Aorta (tissue), 5 donors: ENCODE data around the gene AQP9. TPM values are rescaled to one million over a fixed set of nuclear protein-coding genes. Genes with fewer than 3 reads are reported as not detected.

Experiments used
- ATAC-seq: fragments of 200-7000 bp; cut with Tn5 transposase; one replicate; pipeline ENCODE4 v1.9.1; 2022; ENCODE audit warnings: moderate library complexity; ENCODE audit not compliant: low FRiP score
- DNase-seq, 2 donors: peaks; one replicate each; pipeline ENCODE4 v3.0.0-alpha.2; 2020
- H3K27ac ChIP-seq, 2 donors: one replicate each; pipeline ENCODE4 v1.5.1; 2013; ENCODE audit warnings: low read length in 2 of 2, mild to moderate bottlenecking in 2 of 2, moderate library complexity in 2 of 2, control low read depth in 1 of 2, inconsistent platforms in 1 of 2, low read depth in 1 of 2
- H3K27me3 ChIP-seq, 2 donors: one replicate each; pipeline ENCODE4 v1.6.1; 2013; ENCODE audit warnings: control low read depth in 1 of 2, low read length in 1 of 2, mild to moderate bottlenecking in 1 of 2, moderate library complexity in 1 of 2; ENCODE audit not compliant: insufficient read depth in 2 of 2, control insufficient read depth in 1 of 2
- H3K36me3 ChIP-seq, 2 donors: one replicate each; pipeline ENCODE4 v1.6.1; 2013; ENCODE audit warnings: control low read depth in 1 of 2, low read length in 1 of 2, mild to moderate bottlenecking in 1 of 2; ENCODE audit not compliant: insufficient read depth in 2 of 2, control insufficient read depth in 1 of 2
- H3K4me1 ChIP-seq, 2 donors: one replicate each; pipeline ENCODE4 v1.6.1; 2013; ENCODE audit warnings: low read length in 2 of 2, control low read depth in 1 of 2, mild to moderate bottlenecking in 1 of 2, moderate library complexity in 1 of 2; ENCODE audit not compliant: insufficient read depth in 2 of 2, control insufficient read depth in 1 of 2
- H3K4me3 ChIP-seq, 2 donors: one replicate each; pipeline ENCODE4 v1.5.1; 2013; ENCODE audit warnings: low read length in 2 of 2, control low read depth in 1 of 2, mild to moderate bottlenecking in 1 of 2
- H3K9me3 ChIP-seq: one replicate; pipeline ENCODE4 v1.6.1; 2013; ENCODE audit warnings: mild to moderate bottlenecking, low read length; ENCODE audit not compliant: control insufficient read depth
- WGBS, 2 donors: extraction: QIAGEN DNeasy Blood & Tissue Kit; methylation state at CpG; one replicate each; pipeline ENCODE4 v1.1.7; 2013; 5-methylcytosine and 5-hydroxymethylcytosine counted together
- intact Hi-C, 2 donors: fragments of 100-400 bp; cut with DNase I; formaldehyde crosslinking; loops; one replicate each; pipeline versions ENCODE4 v1.14.2 to v1.15.0; 2022
- polyA plus RNA-seq, 2 donors: library from polyadenylated mRNA; stranded (reverse); fragments of 200-250 nt; gene quantifications; one replicate each; pipeline ENCODE4 v1.2.3, GENCODE V29; 2013
- total RNA-seq, 2 donors: library from RNA; stranded (reverse); fragmentation: NEBNext Ultra II Directional; extraction: Animal tissue kit (Norgen Biotek cat#: 25700); gene quantifications; one replicate each; pipeline ENCODE4 v1.2.1, GENCODE V29; 2021
- donor health status: healthy with polysubstance abuse.
- donor health status: Bipolar disorder and iron deficiency.
- donor health status: DM: no; HTN: no; CAD: no.
- donor health status: DM: no; HTN: no; CAD: no.
- donor health status: DM: yes; HTN: yes; CAD: no.

The AQP9 gene
- total and polyA plus RNA-seq, 4 donors: 0.59 to 7.9 (median 2.7) TPM

DNA sequence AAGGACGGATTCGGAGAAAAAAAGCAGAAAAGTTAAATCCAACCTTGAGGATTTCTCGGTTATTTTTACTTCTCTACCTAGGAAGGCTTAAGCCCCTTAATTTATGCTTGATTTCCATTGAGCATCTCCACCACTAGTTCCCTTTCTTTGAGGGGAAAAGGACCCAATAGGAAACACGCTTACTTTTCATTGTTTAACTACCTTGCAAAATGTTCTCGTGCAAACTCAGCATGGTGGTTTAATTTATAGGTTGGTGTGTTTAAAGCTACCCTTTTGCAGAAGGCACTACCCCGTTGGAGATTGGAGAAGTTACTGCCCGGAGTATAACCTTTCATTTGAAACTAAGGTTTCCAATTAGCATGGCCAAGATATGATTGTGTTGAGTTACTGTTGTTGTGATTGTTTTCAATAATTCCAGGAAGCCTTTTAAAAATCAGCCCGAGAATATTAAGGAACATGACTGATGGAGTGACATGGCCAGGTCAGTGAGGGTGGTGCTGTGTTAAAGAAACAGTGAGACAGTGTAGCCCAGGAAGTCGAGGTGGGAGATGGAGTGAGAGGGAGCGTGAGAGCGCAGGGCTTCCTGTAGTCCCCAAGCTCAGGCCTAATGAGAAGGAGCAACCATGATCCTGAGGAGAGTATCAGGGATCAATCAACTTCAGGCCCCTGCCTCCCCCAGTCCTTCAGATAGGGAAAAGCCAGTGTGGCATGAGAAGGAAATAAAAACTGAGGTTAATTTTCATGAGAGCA lies 76.6 kb downstream of the AQP9 start:
- no peak for ATAC-seq

GRCh38 chr15:58217460-58217859 lies 79.3 kb downstream of the AQP9 start:
- intact Hi-C loops: no loop called here
- WGBS, 2 donors: 91 to 96% methylated on average over 4 of the region's 4 CpGs

More for the DNA sequence above, 76.6 kb downstream of the AQP9 start:
- DNase-seq: no peak
- intact Hi-C loops: no loop called here
- Histone ChIP-seq H3K36me3 (no peaks in the 10 kb centered on the region), H3K27me3 (no peaks in the 10 kb centered on the region), H3K9me3 (no peaks in the 10 kb centered on the region), H3K4me3 (no peak overlapping the region), H3K4me1 (no peaks in the 10 kb centered on the region), H3K27ac (no peak overlapping the region)
- WGBS, 2 donors: 80 to 84% methylated on average over 11 of the region's 11 CpGs

GRCh38 chr15:58221591-58222241 lies 83.5 kb downstream of the AQP9 start:
- 56 to 58% methylated on average over 3 of the region's 3 CpGs for WGBS, 2 donors
- H3K36me3 ChIP-seq: no peaks in the 10 kb centered on the region
- H3K4me3 ChIP-seq: no peak overlapping the region
- H3K27me3 ChIP-seq: no peaks in the 10 kb centered on the region
- no peaks in the 10 kb centered on the region for H3K9me3 ChIP-seq
- intact Hi-C loops: no loop called here
- H3K4me1 ChIP-seq: peaks cover 0 to 2% of the 10 kb centered on the region in 2 donors
- no peak overlapping the region for H3K27ac ChIP-seq
- DNase-seq (no peak), ATAC-seq (peak; percentile 50)

More at GRCh38 chr15:58217460-58217859, 79.3 kb downstream of the AQP9 start:
- Histone ChIP-seq H3K4me3 (no peak overlapping the region), H3K27me3 (no peaks in the 10 kb centered on the region), H3K27ac (no peak overlapping the region), H3K36me3 (no peaks in the 10 kb centered on the region), H3K9me3 (no peaks in the 10 kb centered on the region), H3K4me1 (no peaks in the 10 kb centered on the region)
- ATAC-seq (no peak), DNase-seq (no peak)

DNA sequence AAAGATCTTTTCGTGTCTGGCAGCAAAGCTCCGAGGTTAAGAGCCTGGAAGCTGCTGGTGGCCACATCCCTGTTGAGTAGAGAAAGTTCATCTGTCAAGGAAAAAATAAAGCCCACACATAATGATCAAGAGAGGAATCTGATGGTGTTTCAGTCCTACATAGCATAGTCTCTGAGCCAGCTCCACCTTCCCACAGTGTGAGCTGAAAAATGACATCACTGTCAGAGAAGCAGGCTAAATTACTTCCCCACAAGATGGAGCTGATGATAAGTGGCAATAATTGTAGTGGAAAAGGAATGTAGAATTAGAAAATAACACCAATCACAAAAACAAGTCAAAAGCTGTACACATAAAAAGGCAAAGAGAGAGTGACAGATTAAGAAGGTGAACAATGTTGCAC lies 84.5 kb downstream of the AQP9 start:
- 75 to 81% methylated on average over 2 of the region's 2 CpGs for WGBS, 2 donors
- Histone ChIP-seq H3K27me3 (no peaks in the 10 kb centered on the region), H3K4me3 (no peak overlapping the region), H3K27ac (no peak overlapping the region), H3K9me3 (no peaks in the 10 kb centered on the region), H3K4me1 (peaks cover 0 to 2% of the 10 kb centered on the region in 2 donors), H3K36me3 (no peaks in the 10 kb centered on the region)
- DNase-seq (no peak), ATAC-seq (no peak)
- intact Hi-C loops: no loop called here

GRCh38 chr15:58223432-58223831 lies 85.3 kb downstream of the AQP9 start:
- no peaks in the 10 kb centered on the region for H3K27me3 ChIP-seq
- WGBS, 2 donors: 88 to 90% methylated on average over 3 of the region's 3 CpGs
- ATAC-seq (no peak), DNase-seq (no peak)
- H3K9me3 ChIP-seq: no peaks in the 10 kb centered on the region
- H3K4me1 ChIP-seq: peaks cover 0 to 2% of the 10 kb centered on the region in 2 donors
- H3K4me3 ChIP-seq: no peak overlapping the region
- intact Hi-C loops: no loop called here
- no peaks in the 10 kb centered on the region for H3K36me3 ChIP-seq
- H3K27ac ChIP-seq: no peak overlapping the region

- intact Hi-C loops: no loop called here
- Histone ChIP-seq H3K4me3 (no peak overlapping the region), H3K36me3 (no peaks in the 10 kb centered on the region), H3K27ac (no peak overlapping the region), H3K9me3 (no peaks in the 10 kb centered on the region), H3K27me3 (no peaks in the 10 kb centered on the region), H3K4me1 (peaks cover 0 to 4% of the 10 kb centered on the region in 2 donors)
- whole genome bisulfite sequencing, 2 donors: 75 to 93% methylated on average over 2 of the region's 2 CpGs
- DNase-seq (no peak), ATAC-seq (no peak)
Measured at GRCh38 chr15:58224068-58224467, 85.9 kb downstream of the AQP9 start.

DNA sequence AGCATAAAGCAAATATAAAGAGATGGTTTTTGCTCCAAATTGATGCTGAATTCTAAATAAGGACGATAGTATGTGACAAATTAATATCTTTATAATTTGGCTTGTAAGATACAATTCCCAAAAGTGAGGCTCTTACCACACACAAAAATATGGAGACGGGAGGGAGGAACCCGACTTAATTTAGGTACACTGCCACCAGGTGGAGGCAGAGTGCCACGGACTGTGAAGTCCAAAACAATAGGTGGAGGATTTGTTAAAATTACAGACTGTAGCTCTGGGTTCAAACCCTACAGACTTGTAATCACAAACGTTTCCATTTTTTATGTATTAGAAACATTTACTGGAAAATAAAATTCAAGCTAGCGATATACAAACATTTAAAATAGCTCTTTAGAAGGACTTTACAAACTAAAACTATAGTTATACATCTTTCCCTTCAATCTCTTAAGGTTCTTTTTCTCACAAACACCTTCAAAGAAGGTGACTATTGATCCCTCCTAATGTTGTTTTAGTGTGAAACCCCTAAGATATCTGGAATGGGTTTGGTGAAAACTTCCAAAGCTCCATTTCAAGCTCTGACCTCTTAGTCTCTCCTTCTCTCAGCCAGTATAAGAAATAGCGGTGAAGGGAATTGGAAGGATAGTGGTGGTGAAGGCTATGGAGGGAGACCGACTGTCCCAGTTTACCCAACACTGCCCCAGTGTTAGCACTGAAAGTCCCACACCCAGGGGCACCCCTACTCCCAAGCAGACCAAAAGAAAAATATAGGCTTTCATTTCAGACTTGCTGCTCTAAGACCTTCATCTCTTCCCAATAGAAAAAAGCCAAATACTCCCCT lies 89.7 kb downstream of the AQP9 start:
- Histone ChIP-seq H3K9me3 (no peaks in the 10 kb centered on the region), H3K36me3 (no peaks in the 10 kb centered on the region), H3K27ac (no peak overlapping the region), H3K27me3 (no peaks in the 10 kb centered on the region), H3K4me3 (no peak overlapping the region), H3K4me1 (peaks cover 3 to 4% of the 10 kb centered on the region in 2 donors)
- ATAC-seq: peak; percentile 69
- 53 to 60% methylated on average over 8 of the region's 8 CpGs for WGBS, 2 donors
- DNase-seq: peak; percentile 84 to 88
- intact Hi-C loops: loop anchor here (5.0 kb wide), 2 partner anchors 514 to 529 kb away; no protein-coding TSS in a partner anchor

DNA sequence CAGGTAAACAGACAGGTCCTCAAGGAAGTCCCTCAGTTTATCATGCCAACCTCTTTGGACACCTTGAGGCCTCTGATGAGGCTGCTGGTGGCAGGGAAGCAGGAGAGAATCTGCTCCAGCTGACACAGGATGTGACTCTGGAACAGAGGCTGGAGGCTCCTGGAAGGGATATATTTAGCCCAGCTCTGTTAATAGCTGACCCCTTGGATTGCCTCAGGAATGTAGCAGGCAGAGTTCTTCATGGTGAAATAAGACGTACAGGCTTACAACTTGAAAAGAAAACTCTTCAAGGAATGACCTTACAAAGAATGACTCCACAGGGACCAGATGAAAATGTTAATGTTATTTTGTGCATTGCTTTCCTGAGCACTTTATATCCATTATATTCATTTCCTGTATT lies 90.5 kb downstream of the AQP9 start:
- WGBS, 2 donors: 0 to 9% methylated on average over 1 of the region's 1 CpG
- intact Hi-C loops: loop anchor here (5.0 kb wide), 2 partner anchors 514 to 529 kb away; no protein-coding TSS in a partner anchor
- Histone ChIP-seq H3K4me1 (peaks cover 3 to 4% of the 10 kb centered on the region in 2 donors), H3K27ac (no peak overlapping the region), H3K36me3 (no peaks in the 10 kb centered on the region), H3K4me3 (no peak overlapping the region), H3K9me3 (no peaks in the 10 kb centered on the region), H3K27me3 (no peaks in the 10 kb centered on the region)
- DNase-seq (no peak), ATAC-seq (no peak)
